ENCODE data around the gene LARGE1.

DNA sequence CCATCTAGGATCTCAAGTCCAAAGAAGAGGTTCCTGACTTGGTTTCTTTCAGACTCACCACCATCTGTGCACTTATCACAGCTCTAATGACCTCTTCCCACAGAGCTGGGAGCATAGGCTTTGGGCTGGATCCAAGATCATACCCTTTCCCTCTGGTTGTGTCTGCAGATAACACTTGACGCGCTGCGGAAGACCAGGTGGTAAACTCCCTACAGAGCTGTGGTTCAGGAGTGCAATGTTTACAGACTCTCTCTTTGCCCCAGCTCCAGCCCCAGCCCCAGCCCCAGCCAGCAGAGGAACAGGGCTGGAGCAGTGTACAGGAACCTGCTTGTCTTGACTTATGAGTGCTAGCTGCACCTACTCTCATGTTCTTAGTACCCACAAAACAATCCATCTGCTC is 587.7 kb downstream of the LARGE1 start:
- TF ChIP-seq, protein P1, sequence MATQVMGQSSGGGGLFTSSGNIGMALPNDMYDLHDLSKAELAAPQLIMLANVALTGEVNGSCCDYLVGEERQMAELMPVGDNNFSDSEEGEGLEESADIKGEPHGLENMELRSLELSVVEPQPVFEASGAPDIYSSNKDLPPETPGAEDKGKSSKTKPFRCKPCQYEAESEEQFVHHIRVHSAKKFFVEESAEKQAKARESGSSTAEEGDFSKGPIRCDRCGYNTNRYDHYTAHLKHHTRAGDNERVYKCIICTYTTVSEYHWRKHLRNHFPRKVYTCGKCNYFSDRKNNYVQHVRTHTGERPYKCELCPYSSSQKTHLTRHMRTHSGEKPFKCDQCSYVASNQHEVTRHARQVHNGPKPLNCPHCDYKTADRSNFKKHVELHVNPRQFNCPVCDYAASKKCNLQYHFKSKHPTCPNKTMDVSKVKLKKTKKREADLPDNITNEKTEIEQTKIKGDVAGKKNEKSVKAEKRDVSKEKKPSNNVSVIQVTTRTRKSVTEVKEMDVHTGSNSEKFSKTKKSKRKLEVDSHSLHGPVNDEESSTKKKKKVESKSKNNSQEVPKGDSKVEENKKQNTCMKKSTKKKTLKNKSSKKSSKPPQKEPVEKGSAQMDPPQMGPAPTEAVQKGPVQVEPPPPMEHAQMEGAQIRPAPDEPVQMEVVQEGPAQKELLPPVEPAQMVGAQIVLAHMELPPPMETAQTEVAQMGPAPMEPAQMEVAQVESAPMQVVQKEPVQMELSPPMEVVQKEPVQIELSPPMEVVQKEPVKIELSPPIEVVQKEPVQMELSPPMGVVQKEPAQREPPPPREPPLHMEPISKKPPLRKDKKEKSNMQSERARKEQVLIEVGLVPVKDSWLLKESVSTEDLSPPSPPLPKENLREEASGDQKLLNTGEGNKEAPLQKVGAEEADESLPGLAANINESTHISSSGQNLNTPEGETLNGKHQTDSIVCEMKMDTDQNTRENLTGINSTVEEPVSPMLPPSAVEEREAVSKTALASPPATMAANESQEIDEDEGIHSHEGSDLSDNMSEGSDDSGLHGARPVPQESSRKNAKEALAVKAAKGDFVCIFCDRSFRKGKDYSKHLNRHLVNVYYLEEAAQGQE (IDR thresholded peaks at IDR 0.05; ENCODE audit: insufficient read depth in 1 of 2, low read depth in 2 of 2, low read length in 2 of 2) = no peak
- TF ChIP-seq POLR2AphosphoS5 (IDR thresholded peaks at IDR 0.05; ENCODE audit: low read depth, low read length) (no peak), TAF1 (IDR thresholded peaks at IDR 0.05; ENCODE audit: borderline replicate concordance, insufficient read depth, low read length) (no peak), SIN3A (IDR thresholded peaks at IDR 0.05; ENCODE audit: borderline replicate concordance, insufficient read depth, low read length) (no peak), FOXP2 (optimal IDR thresholded peaks at IDR 0.05; ENCODE audit: borderline replicate concordance, extremely low read depth, extremely low read length, insufficient read depth) (no peak)
